GM12874 (cell line): ENCODE results near the gene CHP2.

Experiments
- TF ChIP-seq, protein P1 (sequence below): IDR thresholded peaks from 2 replicates; pipeline ENCODE4 v1.5.1; 2011; ENCODE audit warnings: low read depth, mild to moderate bottlenecking, control low read depth, low read length, moderate library complexity; ENCODE audit not compliant: insufficient read depth

The CHP2 gene

DNA sequence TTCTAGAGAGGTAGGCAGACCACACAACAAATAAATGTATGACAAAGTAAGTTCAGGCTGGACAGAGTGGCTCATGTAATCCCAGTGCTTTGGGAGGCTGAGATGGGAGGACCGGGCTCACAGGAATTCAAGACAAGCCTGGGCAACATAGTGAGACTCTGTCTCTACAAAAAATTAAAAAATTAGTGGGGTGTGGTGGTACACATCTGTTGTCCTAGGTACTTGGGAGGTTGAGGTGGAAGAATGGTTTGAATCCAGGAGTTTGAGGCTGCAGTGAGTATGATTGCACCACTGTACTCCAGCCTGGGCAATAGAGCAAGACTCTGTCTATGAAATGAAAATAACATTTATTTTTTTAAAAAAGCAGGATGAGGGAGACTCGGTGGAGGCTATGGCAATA is 18.5 kb downstream of the CHP2 start:
- TF ChIP-seq, protein P1, sequence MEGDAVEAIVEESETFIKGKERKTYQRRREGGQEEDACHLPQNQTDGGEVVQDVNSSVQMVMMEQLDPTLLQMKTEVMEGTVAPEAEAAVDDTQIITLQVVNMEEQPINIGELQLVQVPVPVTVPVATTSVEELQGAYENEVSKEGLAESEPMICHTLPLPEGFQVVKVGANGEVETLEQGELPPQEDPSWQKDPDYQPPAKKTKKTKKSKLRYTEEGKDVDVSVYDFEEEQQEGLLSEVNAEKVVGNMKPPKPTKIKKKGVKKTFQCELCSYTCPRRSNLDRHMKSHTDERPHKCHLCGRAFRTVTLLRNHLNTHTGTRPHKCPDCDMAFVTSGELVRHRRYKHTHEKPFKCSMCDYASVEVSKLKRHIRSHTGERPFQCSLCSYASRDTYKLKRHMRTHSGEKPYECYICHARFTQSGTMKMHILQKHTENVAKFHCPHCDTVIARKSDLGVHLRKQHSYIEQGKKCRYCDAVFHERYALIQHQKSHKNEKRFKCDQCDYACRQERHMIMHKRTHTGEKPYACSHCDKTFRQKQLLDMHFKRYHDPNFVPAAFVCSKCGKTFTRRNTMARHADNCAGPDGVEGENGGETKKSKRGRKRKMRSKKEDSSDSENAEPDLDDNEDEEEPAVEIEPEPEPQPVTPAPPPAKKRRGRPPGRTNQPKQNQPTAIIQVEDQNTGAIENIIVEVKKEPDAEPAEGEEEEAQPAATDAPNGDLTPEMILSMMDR: no peak

DNA sequence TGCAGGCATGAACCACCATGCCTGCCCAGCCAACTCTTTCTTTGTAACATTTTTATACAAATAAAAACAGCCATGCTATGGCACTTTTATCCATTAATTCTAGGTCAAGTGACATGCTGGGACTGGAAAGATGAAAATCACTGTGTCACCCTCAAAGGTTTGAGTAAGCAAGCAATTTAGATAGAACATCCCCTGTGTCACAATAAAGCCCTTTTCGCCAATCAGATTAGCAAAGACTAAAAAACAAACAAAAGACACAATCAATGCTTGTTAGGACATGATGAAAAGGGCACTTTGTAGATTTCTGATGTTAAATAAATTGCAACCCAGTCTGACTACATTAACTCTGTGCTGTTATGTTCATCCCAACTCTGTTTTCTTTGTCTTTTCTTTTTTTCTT is 26.4 kb downstream of the CHP2 start:
- TF ChIP-seq, protein P1: no peak

DNA sequence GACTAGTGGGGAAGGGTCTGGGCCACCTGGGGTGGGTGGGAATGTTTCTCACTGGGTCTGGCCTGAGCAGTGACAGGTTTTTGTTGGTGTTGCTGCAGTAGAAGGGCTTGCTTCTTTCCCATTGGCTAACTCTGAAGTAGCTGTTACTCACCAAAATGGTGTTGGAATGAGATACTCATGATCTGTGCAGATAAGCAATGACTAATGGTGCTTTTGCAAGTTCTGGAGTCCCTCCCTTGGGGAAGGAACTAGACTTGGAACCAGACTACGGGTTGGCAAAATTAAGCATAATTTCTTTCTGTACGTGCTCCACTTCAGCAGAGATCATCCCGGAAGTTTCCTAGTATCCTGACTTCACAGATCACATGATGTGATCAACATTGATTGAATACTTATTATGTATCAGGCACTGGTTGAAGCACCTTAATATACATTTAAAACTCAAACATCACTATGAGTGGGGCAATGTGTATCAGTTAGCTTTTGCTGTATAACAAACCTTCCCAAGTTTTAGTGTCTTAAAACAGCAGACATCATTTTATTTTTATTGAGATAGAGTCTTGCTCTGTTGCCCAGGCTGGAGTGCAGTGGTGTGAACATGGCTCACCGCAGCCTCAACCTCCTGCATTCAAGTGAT is 30.1 kb downstream of the CHP2 start:
- TF ChIP-seq, protein P1: no peak

DNA sequence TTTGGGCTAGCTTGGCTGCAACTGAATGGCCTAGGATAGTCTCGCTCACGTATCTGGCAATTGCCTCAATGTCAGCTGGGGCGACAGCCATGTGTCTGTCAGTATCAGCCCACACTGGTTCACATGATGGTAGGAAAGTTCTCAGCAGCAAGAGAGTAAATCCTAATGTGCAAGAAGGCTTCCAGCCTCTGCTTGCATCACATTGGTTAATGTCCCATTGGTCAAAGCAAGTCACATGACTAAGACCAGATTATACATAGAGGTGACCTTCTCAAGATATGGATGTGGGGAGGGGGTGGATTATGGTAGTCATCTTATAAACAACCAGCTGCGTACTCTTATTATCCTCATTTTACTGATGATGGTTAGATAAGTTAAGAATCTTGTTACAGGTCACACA is 31.0 kb downstream of the CHP2 start:
- TF ChIP-seq, protein P1: no peak

DNA sequence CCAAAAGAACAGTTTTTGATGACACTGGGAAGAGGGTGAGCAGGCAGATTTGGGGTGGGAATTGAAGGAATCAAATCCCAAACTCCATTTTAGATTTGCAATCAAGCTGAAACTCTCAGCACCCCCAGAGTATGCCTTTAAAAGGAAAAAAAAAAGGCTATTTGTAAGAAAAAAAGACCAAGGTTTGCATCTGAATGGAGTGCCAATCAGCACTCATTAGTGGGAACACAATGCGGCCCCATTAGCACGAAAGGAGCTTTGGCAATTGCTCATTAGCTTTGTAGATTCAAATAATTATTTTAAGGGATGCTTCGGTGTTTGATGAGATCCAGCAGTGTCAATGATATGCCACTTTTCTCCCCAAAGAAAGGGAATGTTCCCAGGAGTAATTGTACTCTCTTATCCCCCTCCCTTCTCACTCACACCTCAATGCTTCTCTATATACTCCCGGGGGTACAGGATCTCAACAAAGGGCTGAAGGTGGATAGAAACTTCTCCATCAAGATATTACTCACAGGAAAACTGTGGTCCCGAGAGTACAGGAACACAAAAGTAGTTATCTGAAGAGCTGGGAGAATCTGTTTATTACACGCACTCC is 32.2 kb downstream of the CHP2 start:
- TF ChIP-seq, protein P1: no peak

DNA sequence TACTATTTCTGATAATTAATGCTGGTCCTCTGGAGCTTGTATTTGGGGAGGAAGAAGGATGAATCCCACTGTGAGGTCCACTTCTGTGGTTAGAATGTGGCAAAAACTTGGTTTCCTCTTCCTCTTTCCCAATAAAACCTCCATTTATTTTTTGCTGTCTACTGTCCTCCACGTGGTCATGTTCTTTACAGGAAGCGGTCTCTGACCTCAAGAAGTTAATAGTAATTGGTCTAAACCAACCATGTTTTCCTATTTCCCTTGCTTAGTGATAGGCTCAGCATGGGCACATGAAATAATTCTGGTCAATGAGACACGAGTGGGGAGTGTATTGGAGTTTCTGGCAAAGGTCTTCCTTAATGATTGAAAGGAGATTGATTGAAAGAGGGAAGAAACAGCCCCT is 33.9 kb downstream of the CHP2 start:
- TF ChIP-seq, protein P1: no peak

DNA sequence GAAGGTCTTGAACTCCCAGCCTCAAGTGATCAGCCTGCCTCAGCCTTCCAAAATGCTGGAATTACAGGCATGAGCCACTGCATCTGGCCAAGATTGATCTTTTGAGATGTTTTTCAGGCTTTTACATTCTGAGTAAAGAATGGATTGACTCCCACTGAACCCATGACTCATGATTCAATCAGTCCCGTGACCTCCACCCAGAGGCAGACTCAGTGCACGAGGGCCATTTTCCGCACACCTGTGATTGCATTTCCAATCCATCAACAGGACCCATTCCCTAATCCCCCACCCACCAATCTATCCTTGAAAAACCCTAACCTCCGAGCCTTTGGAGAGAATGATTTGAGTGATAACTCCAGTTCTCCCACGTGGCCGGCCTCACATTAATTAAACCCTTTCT is 40.6 kb downstream of the CHP2 start:
- TF ChIP-seq, protein P1: no peak
